Breast epithelium (tissue), 4 donors: ENCODE measurements around the gene PAX1. TPM values are rescaled to one million over a fixed set of nuclear protein-coding genes. Genes with fewer than 3 reads are reported as not detected.
A peak's percentile ranks its signal among the peaks of the same experiment; 100 is the strongest.

Experiments used
- DNase-seq, 2 donors: peaks; one replicate each; pipeline ENCODE4 v3.0.0-alpha.2; 2019; ENCODE audit warnings: low spot score in 2 of 2
- H3K27ac ChIP-seq, 2 donors: fragments of 200-600 bp; sonication (generic) in 1 of 2; one replicate each; pipeline ENCODE4 v1.5.1; 2016 to 2019; ENCODE audit warnings: mild to moderate bottlenecking in 1 of 2
- H3K27me3 ChIP-seq, 2 donors: fragments of 200-600 bp; sonication (generic) in 1 of 2; one replicate each; pipeline versions ENCODE4 v1.5.1 to v1.6.0; 2017 to 2019; ENCODE audit warnings: control low read depth in 1 of 2, mild to moderate bottlenecking in 1 of 2
- H3K36me3 ChIP-seq: fragments of 200-600 bp; one replicate; pipeline ENCODE4 v1.5.1; 2019
- H3K4me1 ChIP-seq, 2 donors: fragments of 200-600 bp; sonication (generic); one replicate each; pipeline ENCODE4 v1.5.1; 2016 to 2019; ENCODE audit warnings: control low read depth in 1 of 2
- H3K4me3 ChIP-seq, 3 donors: fragments of 200-600 bp; sonication (generic); 1 replicate in 2 of 3; 2 replicates in 1 of 3; pipeline ENCODE4 v1.5.1; 2016 to 2019; ENCODE audit warnings: mild to moderate bottlenecking in 3 of 3, moderate library complexity in 2 of 3
- H3K9me3 ChIP-seq, 2 donors: fragments of 200-600 bp; sonication (generic) in 1 of 2; one replicate each; pipeline ENCODE4 v1.5.1; 2016 to 2019; ENCODE audit warnings: control low read depth in 1 of 2
- POLR2A ChIP-seq: fragments of 450-650 bp; IDR thresholded peaks from one replicate; pipeline ENCODE4 v1.6.1; 2016; ENCODE audit warnings: antibody characterized with exemption, mild to moderate bottlenecking, moderate library complexity
- POLR2AphosphoS5 ChIP-seq, 3 donors: sonication (generic); formaldehyde crosslinking; IDR thresholded peaks; one replicate each; pipeline ENCODE4 v1.6.1; 2017; ENCODE audit warnings: antibody characterized with exemption in 3 of 3
- intact Hi-C: fragments of 100-400 bp; cut with DNase I; formaldehyde crosslinking; loops from one replicate; pipeline ENCODE4 v1.15.1; 2023; ENCODE audit warnings: low total_unique reads
- total RNA-seq, 3 donors: library from RNA; depleted of rRNA; stranded (reverse); fragments of >200 nt; gene quantifications; one replicate each; pipeline ENCODE4 v1.1.0, GENCODE V29; 2016
- TF ChIP-seq, protein P1 (sequence below), 3 donors: fragments of 450-650 bp; IDR thresholded peaks; one replicate each; pipeline ENCODE4 v1.5.1; 2016 to 2017; ENCODE audit warnings: antibody characterized with exemption in 3 of 3, mild to moderate bottlenecking in 3 of 3, moderate library complexity in 3 of 3

The PAX1 gene
- total RNA-seq, 3 donors from 2014 or later, result not detected

DNA sequence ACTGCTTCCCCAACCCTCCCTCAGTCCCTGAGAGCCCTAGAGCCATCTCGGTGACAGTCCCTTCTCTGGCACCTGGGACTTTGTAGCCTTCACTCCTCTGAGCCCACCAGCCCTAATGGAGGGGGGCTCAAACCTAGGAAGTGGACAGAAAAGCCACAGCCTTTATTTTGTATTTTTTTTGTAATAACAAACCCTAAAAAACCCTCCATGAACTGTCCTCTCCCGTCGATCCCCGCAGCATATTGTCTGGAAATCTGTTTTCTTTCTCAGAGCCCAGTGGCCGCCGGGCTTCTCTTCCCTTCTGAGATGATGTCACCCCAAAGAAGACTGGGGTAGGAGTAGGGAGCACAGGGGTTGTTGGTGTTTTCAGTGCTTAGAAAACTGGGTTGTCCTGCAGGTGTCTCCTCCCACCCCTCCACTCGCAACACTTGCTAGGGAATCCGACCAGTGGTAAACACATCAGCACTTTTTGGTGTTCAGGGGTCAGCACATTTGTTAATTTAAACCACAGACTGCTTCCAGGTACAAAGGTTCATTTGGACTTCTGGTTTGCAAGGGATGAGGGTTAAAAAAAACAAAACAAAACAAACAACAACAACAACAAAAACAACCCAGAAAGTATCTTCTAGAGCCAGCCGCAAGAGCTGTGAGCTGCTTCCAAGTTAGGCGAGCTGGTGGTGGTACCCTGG is 9.9 kb downstream of the PAX1 start:
- no peak overlapping the region for H3K27ac ChIP-seq
- H3K36me3 ChIP-seq, result no peaks in the 10 kb centered on the region
- H3K27me3 ChIP-seq, result peaks cover 0 to 64% of the 10 kb centered on the region in 2 donors
- no peak for DNase-seq
- no peak for TF ChIP-seq POLR2A
- no peak for TF ChIP-seq POLR2AphosphoS5 (IDR thresholded peaks at IDR 0.05)
- TF ChIP-seq, protein P1, sequence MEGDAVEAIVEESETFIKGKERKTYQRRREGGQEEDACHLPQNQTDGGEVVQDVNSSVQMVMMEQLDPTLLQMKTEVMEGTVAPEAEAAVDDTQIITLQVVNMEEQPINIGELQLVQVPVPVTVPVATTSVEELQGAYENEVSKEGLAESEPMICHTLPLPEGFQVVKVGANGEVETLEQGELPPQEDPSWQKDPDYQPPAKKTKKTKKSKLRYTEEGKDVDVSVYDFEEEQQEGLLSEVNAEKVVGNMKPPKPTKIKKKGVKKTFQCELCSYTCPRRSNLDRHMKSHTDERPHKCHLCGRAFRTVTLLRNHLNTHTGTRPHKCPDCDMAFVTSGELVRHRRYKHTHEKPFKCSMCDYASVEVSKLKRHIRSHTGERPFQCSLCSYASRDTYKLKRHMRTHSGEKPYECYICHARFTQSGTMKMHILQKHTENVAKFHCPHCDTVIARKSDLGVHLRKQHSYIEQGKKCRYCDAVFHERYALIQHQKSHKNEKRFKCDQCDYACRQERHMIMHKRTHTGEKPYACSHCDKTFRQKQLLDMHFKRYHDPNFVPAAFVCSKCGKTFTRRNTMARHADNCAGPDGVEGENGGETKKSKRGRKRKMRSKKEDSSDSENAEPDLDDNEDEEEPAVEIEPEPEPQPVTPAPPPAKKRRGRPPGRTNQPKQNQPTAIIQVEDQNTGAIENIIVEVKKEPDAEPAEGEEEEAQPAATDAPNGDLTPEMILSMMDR (IDR thresholded peaks at IDR 0.05), result no peak
- intact Hi-C loops, result no loop called here
- no peaks in the 10 kb centered on the region for H3K9me3 ChIP-seq
- no peak overlapping the region for H3K4me3 ChIP-seq
- H3K4me1 ChIP-seq, result no peaks in the 10 kb centered on the region

DNA sequence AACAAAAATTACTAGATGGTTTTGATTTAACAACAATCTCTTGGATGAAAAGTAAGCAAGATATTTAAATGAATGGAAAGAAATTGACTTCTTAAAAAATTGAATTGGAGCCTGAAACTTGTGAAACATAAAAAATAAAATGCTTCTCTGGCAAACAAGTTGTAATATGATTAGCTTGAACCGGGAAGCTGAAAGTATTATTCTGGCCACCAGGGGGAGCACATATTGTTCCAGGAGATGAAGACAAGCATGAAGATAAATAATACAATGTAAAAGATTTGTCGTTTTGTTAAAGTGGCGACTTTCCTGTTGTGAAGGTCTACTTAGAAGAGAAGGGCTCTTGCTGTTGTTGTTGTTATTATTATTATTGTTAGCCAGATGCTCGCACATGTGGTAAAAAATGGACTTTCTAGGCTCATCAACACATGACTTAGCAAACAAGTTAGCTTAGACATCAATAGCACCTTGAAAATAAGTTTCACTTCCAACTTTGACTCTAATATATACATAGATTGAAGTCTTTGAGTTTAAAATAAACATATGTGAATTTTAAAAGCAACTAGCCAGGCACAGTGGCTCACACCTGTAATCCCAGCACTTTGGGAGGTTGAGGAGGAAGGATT is 14.2 kb downstream of the PAX1 start:
- Histone ChIP-seq H3K27ac (no peak overlapping the region), H3K4me1 (no peaks in the 10 kb centered on the region), H3K4me3 (no peak overlapping the region), H3K27me3 (peaks cover 0 to 25% of the 10 kb centered on the region in 2 donors), H3K36me3 (no peaks in the 10 kb centered on the region), H3K9me3 (no peaks in the 10 kb centered on the region)
- intact Hi-C loops, result no loop called here
- TF ChIP-seq, protein P1 (IDR thresholded peaks at IDR 0.05), result peak; percentile 49 to 65 (median 52)
- TF ChIP-seq POLR2A (no peak), POLR2AphosphoS5 (IDR thresholded peaks at IDR 0.05) (no peak)
- no peak for DNase-seq

DNA sequence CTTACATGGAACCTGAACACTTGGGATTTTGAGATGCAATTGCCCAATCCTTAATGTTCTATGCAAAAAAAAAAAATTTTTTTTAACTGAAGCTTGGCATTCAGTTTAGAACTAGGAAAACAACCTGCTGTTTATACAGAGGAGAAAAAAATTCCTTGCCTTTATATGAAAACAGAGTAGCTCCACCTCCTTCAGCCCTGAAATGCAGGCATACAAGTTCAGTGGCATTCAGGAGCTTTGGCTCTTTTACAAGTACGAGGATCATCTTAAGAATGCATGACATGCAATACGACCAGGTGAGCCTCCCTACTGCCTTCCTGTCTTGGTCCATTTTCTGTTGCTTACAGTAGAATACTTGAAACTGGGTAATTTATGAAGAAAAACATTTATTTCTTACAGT is 20.4 kb downstream of the PAX1 start:
- Histone ChIP-seq H3K9me3 (no peaks in the 10 kb centered on the region), H3K4me1 (no peaks in the 10 kb centered on the region), H3K36me3 (no peaks in the 10 kb centered on the region), H3K27me3 (no peaks in the 10 kb centered on the region), H3K27ac (no peak overlapping the region), H3K4me3 (no peak overlapping the region)
- TF ChIP-seq POLR2AphosphoS5 (IDR thresholded peaks at IDR 0.05) (no peak), POLR2A (no peak)
- TF ChIP-seq, protein P1 (IDR thresholded peaks at IDR 0.05), result no peak
- intact Hi-C loops, result no loop called here
- no peak for DNase-seq

DNA sequence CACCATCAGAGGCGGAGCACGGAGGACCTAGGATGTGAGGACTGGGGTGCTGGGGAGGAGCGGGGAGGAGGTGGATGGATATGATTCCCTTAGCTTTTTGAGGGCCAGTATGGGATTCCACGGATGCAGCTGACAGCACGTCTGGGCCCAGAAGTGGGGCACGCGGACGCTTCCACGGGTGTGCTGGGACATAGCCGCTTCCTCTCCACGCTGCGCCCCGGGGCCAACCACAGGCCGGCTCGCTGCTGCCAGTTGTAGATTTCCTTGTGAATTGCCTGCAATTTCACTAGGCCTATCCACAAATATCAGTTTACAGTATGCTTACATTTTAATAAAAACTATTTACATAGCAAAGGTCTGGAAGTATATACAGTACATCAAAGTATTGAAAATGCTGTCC is 23.9 kb downstream of the PAX1 start:
- intact Hi-C loops, result no loop called here

DNA sequence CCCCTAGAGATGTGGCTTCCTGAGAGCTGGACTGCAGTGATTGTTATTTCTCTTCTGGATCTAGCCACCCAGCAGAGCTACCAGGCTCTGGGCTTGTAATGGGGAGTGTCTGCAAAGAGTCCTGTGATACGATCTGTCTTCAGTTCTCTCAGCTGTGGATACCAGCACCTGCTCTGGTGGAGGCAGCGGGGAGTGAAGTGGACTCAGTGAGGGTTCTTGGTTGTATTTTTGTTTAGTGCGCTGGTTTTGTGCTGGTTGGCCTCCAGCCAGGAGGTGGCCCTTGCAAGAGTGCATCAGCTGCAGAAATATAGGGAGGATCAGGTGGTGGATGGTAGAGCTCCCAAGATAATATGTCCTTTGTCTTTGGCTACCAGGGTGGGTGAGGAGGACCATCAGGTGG is 33.7 kb downstream of the PAX1 start:
- no peaks in the 10 kb centered on the region for H3K36me3 ChIP-seq
- peaks cover 8 to 26% of the 10 kb centered on the region in 2 donors for H3K9me3 ChIP-seq
- H3K4me3 ChIP-seq, result no peak overlapping the region
- no peak for DNase-seq
- intact Hi-C loops, result no loop called here
- TF ChIP-seq, protein P1 (IDR thresholded peaks at IDR 0.05), result no peak
- H3K27me3 ChIP-seq, result no peaks in the 10 kb centered on the region
- no peaks in the 10 kb centered on the region for H3K4me1 ChIP-seq
- no peak overlapping the region for H3K27ac ChIP-seq

More for the DNA sequence above, 23.9 kb downstream of the PAX1 start:
- H3K27me3 ChIP-seq, result no peaks in the 10 kb centered on the region
- H3K36me3 ChIP-seq, result no peaks in the 10 kb centered on the region
- no peaks in the 10 kb centered on the region for H3K4me1 ChIP-seq
- H3K4me3 ChIP-seq, result no peak overlapping the region
- H3K27ac ChIP-seq, result no peak overlapping the region
- TF ChIP-seq, protein P1 (IDR thresholded peaks at IDR 0.05), result no peak
- TF ChIP-seq POLR2A, result no peak
- no peak for TF ChIP-seq POLR2AphosphoS5 (IDR thresholded peaks at IDR 0.05)
- H3K9me3 ChIP-seq, result peaks cover 0 to under 1% of the 10 kb centered on the region in 2 donors
- DNase-seq, result no peak
